ENCODE results near the gene PHF21B. TPM values are rescaled to one million over a fixed set of nuclear protein-coding genes. Genes with fewer than 3 reads are reported as not detected.

PHF21B gene
- total RNA-seq, 1 donor from 2014 or later, result 0.69 TPM

GRCh38 chr22:44882226-44882905 is 127.4 kb downstream of the PHF21B start:
- DNase-seq, result no peak
- intact Hi-C loops (cut with micrococcal nuclease), result no loop called here

GRCh38 chr22:44881624-44882023 is 128.2 kb downstream of the PHF21B start:
- peaks cover 20% of the 10 kb centered on the region for H3K9me3 ChIP-seq (replicated peaks)
- intact Hi-C loops (cut with micrococcal nuclease), result no loop called here
- DNase-seq, result no peak
- H3K4me1 ChIP-seq, result no peaks in the 10 kb centered on the region
- no peaks in the 10 kb centered on the region for H3K36me3 ChIP-seq
- no peak overlapping the region for H3K4me3 ChIP-seq
- TF ChIP-seq, protein P1, sequence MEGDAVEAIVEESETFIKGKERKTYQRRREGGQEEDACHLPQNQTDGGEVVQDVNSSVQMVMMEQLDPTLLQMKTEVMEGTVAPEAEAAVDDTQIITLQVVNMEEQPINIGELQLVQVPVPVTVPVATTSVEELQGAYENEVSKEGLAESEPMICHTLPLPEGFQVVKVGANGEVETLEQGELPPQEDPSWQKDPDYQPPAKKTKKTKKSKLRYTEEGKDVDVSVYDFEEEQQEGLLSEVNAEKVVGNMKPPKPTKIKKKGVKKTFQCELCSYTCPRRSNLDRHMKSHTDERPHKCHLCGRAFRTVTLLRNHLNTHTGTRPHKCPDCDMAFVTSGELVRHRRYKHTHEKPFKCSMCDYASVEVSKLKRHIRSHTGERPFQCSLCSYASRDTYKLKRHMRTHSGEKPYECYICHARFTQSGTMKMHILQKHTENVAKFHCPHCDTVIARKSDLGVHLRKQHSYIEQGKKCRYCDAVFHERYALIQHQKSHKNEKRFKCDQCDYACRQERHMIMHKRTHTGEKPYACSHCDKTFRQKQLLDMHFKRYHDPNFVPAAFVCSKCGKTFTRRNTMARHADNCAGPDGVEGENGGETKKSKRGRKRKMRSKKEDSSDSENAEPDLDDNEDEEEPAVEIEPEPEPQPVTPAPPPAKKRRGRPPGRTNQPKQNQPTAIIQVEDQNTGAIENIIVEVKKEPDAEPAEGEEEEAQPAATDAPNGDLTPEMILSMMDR (IDR thresholded peaks at IDR 0.05; ENCODE audit: borderline replicate concordance), result no peak
- no peak overlapping the region for H3K27ac ChIP-seq (replicated peaks)
- no peaks in the 10 kb centered on the region for H3K27me3 ChIP-seq (ENCODE audit: low read depth)

More at GRCh38 chr22:44882226-44882905, 127.4 kb downstream of the PHF21B start:
- Histone ChIP-seq H3K4me3 (no peak overlapping the region), H3K27me3 (ENCODE audit: low read depth) (no peaks in the 10 kb centered on the region), H3K36me3 (no peaks in the 10 kb centered on the region), H3K27ac (replicated peaks) (no peak overlapping the region), H3K9me3 (replicated peaks) (peaks cover 12% of the 10 kb centered on the region), H3K4me1 (no peaks in the 10 kb centered on the region)
- TF ChIP-seq, protein P1 (IDR thresholded peaks at IDR 0.05; ENCODE audit: borderline replicate concordance), result no peak

- TF ChIP-seq, protein P1 (IDR thresholded peaks at IDR 0.05; ENCODE audit: borderline replicate concordance), result no peak
- Histone ChIP-seq H3K4me1 (no peaks in the 10 kb centered on the region), H3K27me3 (ENCODE audit: low read depth) (no peaks in the 10 kb centered on the region), H3K36me3 (no peaks in the 10 kb centered on the region), H3K4me3 (no peak overlapping the region), H3K9me3 (replicated peaks) (peaks cover 28% of the 10 kb centered on the region), H3K27ac (replicated peaks) (no peak overlapping the region)
- no peak for DNase-seq
- intact Hi-C loops (cut with micrococcal nuclease), result no loop called here
Measured at GRCh38 chr22:44880610-44881290, 129.1 kb downstream of the PHF21B start.

- Histone ChIP-seq H3K9me3 (replicated peaks) (peaks cover 28% of the 10 kb centered on the region), H3K36me3 (no peaks in the 10 kb centered on the region), H3K27me3 (ENCODE audit: low read depth) (no peaks in the 10 kb centered on the region), H3K4me3 (no peak overlapping the region), H3K4me1 (no peaks in the 10 kb centered on the region), H3K27ac (replicated peaks) (no peak overlapping the region)
- intact Hi-C loops (cut with micrococcal nuclease), result no loop called here
- TF ChIP-seq, protein P1 (IDR thresholded peaks at IDR 0.05; ENCODE audit: borderline replicate concordance), result no peak
- DNase-seq, result no peak
Measured at GRCh38 chr22:44879301-44879680, 130.5 kb downstream of the PHF21B start.

- Histone ChIP-seq H3K4me1 (no peaks in the 10 kb centered on the region), H3K27me3 (ENCODE audit: low read depth) (no peaks in the 10 kb centered on the region), H3K36me3 (no peaks in the 10 kb centered on the region), H3K4me3 (no peak overlapping the region), H3K9me3 (replicated peaks) (peaks cover 28% of the 10 kb centered on the region), H3K27ac (replicated peaks) (no peak overlapping the region)
- intact Hi-C loops (cut with micrococcal nuclease), result no loop called here
- TF ChIP-seq, protein P1 (IDR thresholded peaks at IDR 0.05; ENCODE audit: borderline replicate concordance), result no peak
- DNase-seq, result no peak
Measured at GRCh38 chr22:44878483-44879300, 131.1 kb downstream of the PHF21B start.
